Mesendoderm (in vitro differentiated cells): ENCODE measurements around the gene KLKB1.
A peak's percentile ranks its signal among the peaks of the same experiment; 100 is the strongest.

Experiments
- DNase-seq: peaks from one replicate; pipeline ENCODE4 v3.0.0; 2013
- H2AK5ac ChIP-seq: 2 replicates; pipeline ENCODE4 v1.6.1; 2013; ENCODE audit warnings: low read length, inconsistent platforms
- H2BK120ac ChIP-seq: 2 replicates; pipeline ENCODE4 v1.6.1; 2013; ENCODE audit warnings: low read depth, mild to moderate bottlenecking, low read length, moderate library complexity, mixed read lengths
- H2BK15ac ChIP-seq: replicated peaks from 2 replicates; pipeline ENCODE4 v1.6.1; 2013; ENCODE audit warnings: low read depth, mild to moderate bottlenecking, moderate library complexity
- H2BK5ac ChIP-seq: 2 replicates; pipeline ENCODE4 v1.6.1; 2013; ENCODE audit warnings: low read length, inconsistent platforms
- H3K18ac ChIP-seq: 2 replicates; pipeline ENCODE4 v1.6.1; 2013; ENCODE audit warnings: mild to moderate bottlenecking, low read length, mixed read lengths
- H3K23ac ChIP-seq: one replicate; pipeline ENCODE4 v1.6.1; 2013; ENCODE audit warnings: low read length
- H3K27ac ChIP-seq: 2 replicates; pipeline ENCODE4 v1.5.1; 2013; ENCODE audit warnings: low read depth, mild to moderate bottlenecking, inconsistent platforms, low read length, moderate library complexity
- H3K27me3 ChIP-seq: 2 replicates; pipeline ENCODE4 v1.6.1; 2013; ENCODE audit warnings: low read length, control low read depth, mild to moderate bottlenecking, inconsistent platforms; ENCODE audit not compliant: insufficient read depth, poor library complexity
- H3K36me3 ChIP-seq: 2 replicates; pipeline ENCODE4 v1.6.1; 2013; ENCODE audit warnings: low read length, inconsistent platforms; ENCODE audit not compliant: control insufficient read depth, insufficient read depth
- H3K4ac ChIP-seq: one replicate; pipeline ENCODE4 v1.6.1; 2013; ENCODE audit warnings: low read depth, mild to moderate bottlenecking, low read length, moderate library complexity
- H3K4me1 ChIP-seq: 2 replicates; pipeline ENCODE4 v1.6.1; 2013; ENCODE audit warnings: low read depth, low read length, inconsistent platforms; ENCODE audit not compliant: control insufficient read depth
- H3K4me2 ChIP-seq: 2 replicates; pipeline ENCODE4 v1.6.1; 2013; ENCODE audit warnings: low read length
- H3K4me3 ChIP-seq: 2 replicates; pipeline ENCODE4 v1.5.1; 2013; ENCODE audit warnings: mild to moderate bottlenecking, low read length
- H3K56ac ChIP-seq: one replicate; pipeline ENCODE4 v1.6.1; 2013; ENCODE audit warnings: low read length
- H3K79me1 ChIP-seq: 2 replicates; pipeline ENCODE4 v1.6.1; 2013; ENCODE audit warnings: low read length, inconsistent platforms
- H3K79me2 ChIP-seq: 2 replicates; pipeline ENCODE4 v1.6.1; 2013; ENCODE audit warnings: mild to moderate bottlenecking, low read length; ENCODE audit not compliant: control insufficient read depth, insufficient read depth
- H3K9ac ChIP-seq: 2 replicates; pipeline ENCODE4 v1.6.1; 2013; ENCODE audit warnings: low read length, inconsistent platforms
- H4K5ac ChIP-seq: one replicate; pipeline ENCODE4 v1.6.1; 2013; ENCODE audit warnings: low read length
- H4K8ac ChIP-seq: one replicate; pipeline ENCODE4 v1.6.1; 2013; ENCODE audit warnings: low read depth, mild to moderate bottlenecking, control low read depth, low read length, moderate library complexity
- WGBS: extraction: QIAGEN DNeasy Blood & Tissue Kit; methylation state at CpG from one replicate; pipeline ENCODE4 v1.1.7; 2013; ENCODE audit warnings: low lambda C conversion rate, missing lambda C conversion rate; ENCODE audit not compliant: insufficient coverage; ENCODE audit errors: extremely low coverage; 5-methylcytosine and 5-hydroxymethylcytosine counted together

KLKB1 gene

DNA sequence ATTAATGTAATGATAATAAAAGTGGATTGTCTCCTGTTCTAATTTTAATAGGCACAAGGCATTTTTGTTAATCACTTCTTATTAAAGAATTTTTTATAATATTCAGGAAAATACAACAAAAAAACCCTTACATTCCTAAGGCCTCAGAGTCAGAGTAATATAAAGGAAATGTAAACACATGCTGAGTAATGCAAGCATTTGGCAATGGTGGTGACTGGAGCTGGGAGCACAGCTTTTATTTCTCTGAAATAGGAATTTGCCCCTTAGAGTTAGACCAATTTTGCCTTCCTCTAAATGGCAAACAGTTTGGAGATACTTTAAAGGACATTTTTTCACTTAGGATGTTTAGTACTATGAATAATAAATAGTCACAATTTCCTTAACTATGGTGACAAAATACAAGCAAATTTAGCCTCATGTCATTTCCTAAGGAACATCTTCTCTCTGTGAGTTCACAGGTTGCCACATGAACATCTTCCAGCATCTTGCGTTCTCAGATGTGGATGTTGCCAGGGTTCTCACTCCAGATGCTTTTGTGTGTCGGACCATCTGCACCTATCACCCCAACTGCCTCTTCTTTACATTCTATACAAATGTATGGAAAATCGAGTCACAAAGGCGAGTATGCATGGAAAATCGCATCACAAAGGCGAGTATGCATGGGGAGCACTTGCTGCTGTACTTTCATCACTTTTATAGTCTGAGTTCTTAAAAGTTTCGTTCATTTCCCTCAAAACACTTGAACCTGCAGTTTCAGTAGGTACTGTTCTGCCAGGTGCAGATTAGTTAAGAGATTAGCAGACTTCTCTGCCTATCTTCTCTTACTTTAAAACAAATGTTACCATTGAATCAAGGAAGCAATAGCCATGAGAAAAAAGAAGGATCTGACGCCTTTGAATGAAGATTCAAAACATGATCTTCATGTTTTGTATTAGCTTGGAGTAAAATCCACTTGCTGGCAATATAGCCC, 22.8 kb downstream of the KLKB1 start:
- H3K56ac ChIP-seq, result no peak overlapping the region
- no peak overlapping the region for H2BK120ac ChIP-seq
- peak overlapping the region; percentile 14 for H3K18ac ChIP-seq
- no peak overlapping the region for H4K8ac ChIP-seq
- H3K4me1 ChIP-seq, result peaks cover 3% of the 10 kb centered on the region
- H3K79me2 ChIP-seq, result peaks cover 7% of the 10 kb centered on the region
- no peak overlapping the region for H2BK15ac ChIP-seq
- no peak overlapping the region for H3K4me3 ChIP-seq
- H2AK5ac ChIP-seq, result no peak overlapping the region
- peak; percentile 35 for DNase-seq
- no peak overlapping the region for H3K4me2 ChIP-seq
- WGBS, result no CpG with 5 or more reads among the region's 8 CpGs
- H4K5ac ChIP-seq, result no peak overlapping the region
- no peak overlapping the region for H3K27ac ChIP-seq
- no peak overlapping the region for H2BK5ac ChIP-seq
- H3K9ac ChIP-seq, result no peak overlapping the region
- no peaks in the 10 kb centered on the region for H3K79me1 ChIP-seq
- H3K4ac ChIP-seq, result no peak overlapping the region
- no peaks in the 10 kb centered on the region for H3K36me3 ChIP-seq
- H3K27me3 ChIP-seq, result no peaks in the 10 kb centered on the region
- no peak overlapping the region for H3K23ac ChIP-seq

DNA sequence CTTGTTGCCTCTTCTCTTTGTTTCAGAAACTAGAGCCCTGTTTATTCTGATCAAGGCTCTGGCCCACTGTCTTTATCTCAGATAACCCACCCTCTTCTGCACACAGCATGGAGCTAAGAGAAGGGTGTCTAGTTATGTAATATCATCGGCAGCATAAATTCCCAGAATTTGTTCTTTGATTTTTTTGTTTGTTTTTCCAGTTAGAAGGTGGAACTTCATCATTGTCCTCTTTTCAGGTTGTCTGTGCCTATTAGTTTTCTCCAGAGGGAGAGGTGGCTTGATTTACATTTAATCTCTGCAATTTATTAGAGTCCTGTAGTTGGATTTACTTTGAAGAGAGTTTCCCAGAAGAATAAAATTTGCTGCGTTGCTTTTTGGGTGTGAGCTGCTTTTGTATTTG, 23.5 kb downstream of the KLKB1 start:
- Histone ChIP-seq H3K56ac (no peak overlapping the region), H3K79me1 (no peaks in the 10 kb centered on the region), H4K8ac (no peak overlapping the region), H2BK120ac (no peak overlapping the region), H3K4ac (no peak overlapping the region), H4K5ac (no peak overlapping the region), H2BK5ac (no peak overlapping the region), H3K79me2 (peaks cover 7% of the 10 kb centered on the region), H3K27ac (no peak overlapping the region), H3K18ac (peak overlapping the region; percentile 14), H3K23ac (no peak overlapping the region), H3K4me2 (no peak overlapping the region), H2BK15ac (no peak overlapping the region), H3K9ac (no peak overlapping the region), H2AK5ac (no peak overlapping the region), H3K4me1 (peaks cover 3% of the 10 kb centered on the region), H3K4me3 (no peak overlapping the region), H3K27me3 (no peaks in the 10 kb centered on the region), H3K36me3 (no peaks in the 10 kb centered on the region)
- no CpG with 5 or more reads among the region's 2 CpGs for WGBS
- no peak for DNase-seq

DNA sequence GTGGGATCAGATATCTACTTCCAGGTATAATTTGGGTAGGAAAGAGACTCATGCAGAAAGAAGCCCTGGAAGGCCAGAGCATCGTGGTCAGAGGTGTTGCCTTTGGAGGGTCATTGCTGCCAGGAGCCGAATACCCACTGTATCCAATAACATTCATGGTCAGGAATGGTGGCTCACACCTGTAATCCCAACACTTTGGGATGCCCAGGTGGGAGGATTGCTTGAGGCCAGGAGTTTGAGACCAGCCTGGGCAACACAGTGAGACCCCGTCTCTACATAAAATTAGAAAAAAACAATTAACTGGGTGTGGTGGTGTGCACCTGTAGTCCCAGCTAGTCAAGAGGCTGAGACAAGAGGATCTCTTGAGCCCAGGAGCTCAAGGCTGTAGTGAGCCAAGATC, 27.8 kb downstream of the KLKB1 start:
- Histone ChIP-seq H3K4ac (no peak overlapping the region), H4K5ac (no peak overlapping the region), H4K8ac (no peak overlapping the region), H3K36me3 (no peaks in the 10 kb centered on the region), H3K9ac (no peak overlapping the region), H3K4me1 (peaks cover 2% of the 10 kb centered on the region), H3K4me2 (no peak overlapping the region), H2BK5ac (no peak overlapping the region), H3K79me2 (no peaks in the 10 kb centered on the region), H2BK15ac (no peak overlapping the region), H3K56ac (no peak overlapping the region), H3K27ac (no peak overlapping the region), H3K18ac (no peak overlapping the region), H3K27me3 (no peaks in the 10 kb centered on the region), H3K23ac (no peak overlapping the region), H2AK5ac (no peak overlapping the region), H2BK120ac (no peak overlapping the region), H3K79me1 (no peaks in the 10 kb centered on the region), H3K4me3 (no peak overlapping the region)
- WGBS, result no CpG with 5 or more reads among the region's 3 CpGs
- DNase-seq, result no peak

GRCh38 chr4:186258216-186258811, 31.0 kb downstream of the KLKB1 start:
- H2BK120ac ChIP-seq, result no peak overlapping the region
- H3K4me1 ChIP-seq, result no peaks in the 10 kb centered on the region
- no peak for DNase-seq
- H3K79me1 ChIP-seq, result no peaks in the 10 kb centered on the region
- H3K36me3 ChIP-seq, result no peaks in the 10 kb centered on the region
- no peak overlapping the region for H3K4me3 ChIP-seq
- H2BK5ac ChIP-seq, result no peak overlapping the region
- WGBS, result no CpG with 5 or more reads among the region's 12 CpGs
- H3K4ac ChIP-seq, result no peak overlapping the region
- H3K9ac ChIP-seq, result no peak overlapping the region
- H2AK5ac ChIP-seq, result no peak overlapping the region
- H3K18ac ChIP-seq, result no peak overlapping the region
- no peak overlapping the region for H3K23ac ChIP-seq
- no peak overlapping the region for H3K56ac ChIP-seq
- no peak overlapping the region for H4K8ac ChIP-seq
- H4K5ac ChIP-seq, result no peak overlapping the region
- no peak overlapping the region for H3K4me2 ChIP-seq
- H2BK15ac ChIP-seq, result no peak overlapping the region
- H3K27ac ChIP-seq, result no peak overlapping the region
- no peaks in the 10 kb centered on the region for H3K79me2 ChIP-seq
- no peaks in the 10 kb centered on the region for H3K27me3 ChIP-seq

DNA sequence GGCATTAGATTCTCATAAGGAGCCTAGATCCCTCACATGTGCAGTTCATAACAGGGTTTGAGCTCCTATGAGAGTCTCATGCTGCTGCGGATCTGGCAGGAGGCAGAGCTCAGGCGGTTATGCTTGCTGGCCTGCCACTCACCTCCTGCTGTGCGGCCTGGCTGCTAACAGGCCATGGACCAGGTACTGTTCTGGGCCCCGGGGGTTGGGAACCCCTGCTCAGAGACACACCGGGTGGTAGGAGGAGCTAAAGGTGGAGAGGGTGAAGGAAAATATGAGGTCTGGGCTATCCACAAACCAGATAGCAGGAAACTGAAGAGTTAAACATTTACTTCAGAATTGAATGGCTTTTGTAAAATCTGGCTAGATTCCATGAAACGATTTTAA, 32.8 kb downstream of the KLKB1 start:
- H4K5ac ChIP-seq, result no peak overlapping the region
- no peaks in the 10 kb centered on the region for H3K79me1 ChIP-seq
- no peak overlapping the region for H3K56ac ChIP-seq
- no peak overlapping the region for H3K4me2 ChIP-seq
- no peaks in the 10 kb centered on the region for H3K79me2 ChIP-seq
- no CpG with 5 or more reads among the region's 6 CpGs for WGBS
- H2BK5ac ChIP-seq, result no peak overlapping the region
- H3K36me3 ChIP-seq, result no peaks in the 10 kb centered on the region
- no peak overlapping the region for H3K18ac ChIP-seq
- H3K4ac ChIP-seq, result no peak overlapping the region
- H2BK120ac ChIP-seq, result no peak overlapping the region
- no peak overlapping the region for H2BK15ac ChIP-seq
- no peak overlapping the region for H2AK5ac ChIP-seq
- no peak overlapping the region for H3K9ac ChIP-seq
- DNase-seq, result no peak
- no peak overlapping the region for H3K23ac ChIP-seq
- H4K8ac ChIP-seq, result no peak overlapping the region
- no peaks in the 10 kb centered on the region for H3K27me3 ChIP-seq
- H3K4me1 ChIP-seq, result no peaks in the 10 kb centered on the region
- no peak overlapping the region for H3K4me3 ChIP-seq
- no peak overlapping the region for H3K27ac ChIP-seq
